Measurements from ENCODE around the gene DENND2A.

DENND2A gene

DNA sequence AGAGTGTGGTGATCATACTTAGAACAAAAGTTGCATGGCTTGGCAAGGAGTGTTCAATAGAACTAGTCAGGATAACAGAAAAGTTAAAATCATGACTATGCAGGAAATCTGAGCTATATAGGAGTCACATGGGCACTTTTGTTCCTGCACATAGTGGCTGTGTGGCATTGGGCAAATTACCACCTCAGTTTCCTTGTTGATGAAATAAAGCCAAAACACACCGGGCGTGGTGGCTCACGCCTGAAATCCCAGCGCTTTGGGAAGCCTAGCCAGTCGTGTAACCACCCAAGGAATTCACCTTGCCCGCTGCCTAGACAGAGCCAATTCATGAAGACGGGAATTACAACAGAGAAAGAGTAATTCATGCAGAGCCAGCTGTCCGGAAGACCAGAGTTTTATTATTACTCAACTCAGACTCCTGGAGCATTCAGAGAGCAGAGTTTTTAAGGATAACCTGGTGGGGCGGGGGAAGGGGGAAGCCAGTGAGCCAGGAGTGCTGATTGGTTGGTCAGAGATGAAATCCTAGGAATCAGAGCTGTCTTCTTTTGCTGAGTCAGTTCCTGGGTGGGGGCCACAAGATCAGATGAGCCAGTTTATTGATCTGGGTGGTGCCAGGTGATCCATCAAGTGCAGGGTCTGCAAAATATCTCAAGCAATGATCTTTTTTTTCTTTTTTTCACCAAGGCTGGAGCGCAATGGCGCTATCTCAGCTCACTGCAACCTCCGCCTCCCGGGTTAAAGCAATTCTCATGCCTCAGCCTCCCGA, 154.9 kb downstream of the DENND2A start:
- no peak for DNase-seq
- in situ Hi-C loops (cut with MboI; ENCODE audit: low pct_unique_long_range_greater_than_20kb, low sequenced_read_pairs) = no loop called here

GRCh38 chr7:140484951-140485499, 155.6 kb downstream of the DENND2A start:
- in situ Hi-C loops (cut with MboI; ENCODE audit: low pct_unique_long_range_greater_than_20kb, low sequenced_read_pairs) = no loop called here
- no peak for DNase-seq

DNA sequence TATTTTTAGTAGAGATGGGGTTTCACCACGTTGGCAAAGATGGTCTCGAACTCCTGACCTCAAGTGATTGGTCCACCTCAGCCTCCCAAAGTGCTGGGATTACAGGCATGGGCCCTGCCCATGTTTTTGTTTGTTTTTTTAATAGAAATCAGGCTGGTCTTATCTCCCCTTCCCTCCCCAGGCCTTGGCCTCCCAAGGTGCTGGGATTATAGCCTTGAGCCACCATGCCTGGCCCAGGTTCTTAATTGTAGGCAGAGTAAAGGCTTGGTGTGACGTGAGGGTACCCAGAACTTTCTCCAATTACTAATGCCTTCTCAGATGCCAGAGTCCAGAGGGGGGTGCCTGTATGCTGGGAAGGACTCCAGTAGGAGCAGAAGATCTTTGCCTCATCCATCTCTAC, 156.1 kb downstream of the DENND2A start:
- DNase-seq = no peak
- in situ Hi-C loops (cut with MboI; ENCODE audit: low pct_unique_long_range_greater_than_20kb, low sequenced_read_pairs) = no loop called here

DNA sequence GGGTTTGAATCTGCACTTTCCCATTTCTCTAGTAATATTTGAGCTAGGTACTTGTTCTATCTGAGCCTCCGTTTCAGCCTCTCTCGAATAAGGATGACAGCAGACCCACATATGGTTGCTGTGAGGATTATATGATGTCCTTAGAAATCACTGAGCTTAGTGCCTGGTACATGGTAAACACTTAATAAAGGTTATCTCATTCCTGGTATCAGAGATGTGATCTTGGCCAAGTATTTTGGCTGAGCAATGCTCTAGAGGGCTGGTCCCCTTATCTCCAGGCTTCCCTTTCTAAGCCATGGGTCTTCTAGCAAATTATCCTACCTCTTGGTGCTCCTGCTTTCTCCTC, 160.9 kb downstream of the DENND2A start:
- no peak for DNase-seq
- in situ Hi-C loops (cut with MboI; ENCODE audit: low pct_unique_long_range_greater_than_20kb, low sequenced_read_pairs) = no loop called here

GRCh38 chr7:140479062-140479738, 161.4 kb downstream of the DENND2A start, which contains the start of gene MKRN1:
Gene MKRN1, minus strand, starts transcription at chr7:140479505. Its CDS starts 161 bp downstream, at chr7:140479344.
- in situ Hi-C loops (cut with MboI; ENCODE audit: low pct_unique_long_range_greater_than_20kb, low sequenced_read_pairs) = no loop called here
- DNase-seq = peak; percentile 93

- DNase-seq = peak; percentile 82
- in situ Hi-C loops (cut with MboI; ENCODE audit: low pct_unique_long_range_greater_than_20kb, low sequenced_read_pairs) = no loop called here
Observed at GRCh38 chr7:140478246-140479061, 162.2 kb downstream of the DENND2A start.

GRCh38 chr7:140476698-140477261, 163.8 kb downstream of the DENND2A start:
- DNase-seq = no peak
- in situ Hi-C loops (cut with MboI; ENCODE audit: low pct_unique_long_range_greater_than_20kb, low sequenced_read_pairs) = no loop called here

DNA sequence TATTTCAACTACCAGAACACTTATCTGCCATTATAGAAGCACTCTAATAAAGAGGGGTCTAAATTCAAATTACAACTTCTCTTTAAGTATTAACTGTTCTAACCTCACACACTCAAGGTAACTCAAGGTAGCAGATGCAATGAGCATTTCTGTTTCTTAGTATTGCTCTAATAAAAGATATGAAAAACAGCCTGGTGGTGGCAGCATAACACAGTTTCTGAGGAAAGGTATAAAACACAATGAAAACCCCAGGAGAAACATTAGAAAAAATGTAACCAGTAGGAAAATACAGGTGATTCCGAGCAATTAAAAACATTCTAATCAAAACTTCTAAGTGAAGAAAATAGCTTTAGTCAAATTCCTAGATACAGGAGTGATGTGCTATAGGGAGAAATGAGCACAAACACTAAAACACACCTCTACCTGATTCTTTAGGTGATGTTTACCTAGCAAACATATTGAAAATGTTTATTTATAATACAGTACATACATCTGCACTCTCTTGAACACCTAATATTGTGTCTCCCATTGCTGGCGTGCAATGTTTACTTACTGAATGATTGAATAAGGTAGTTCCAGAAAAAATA, 164.8 kb downstream of the DENND2A start:
- in situ Hi-C loops (cut with MboI; ENCODE audit: low pct_unique_long_range_greater_than_20kb, low sequenced_read_pairs) = no loop called here
- peak; percentile 61 for DNase-seq
